Measurements from ENCODE around the gene PCYT1A.
"Not testable (repeated sequence)": the region's sequence is repeated elsewhere in the genome, so short reads cannot be mapped to it uniquely, and the experiment has no call there.

PCYT1A gene

GRCh38 chr3:196216089-196216564 is 71.4 kb downstream of the PCYT1A start, which contains the start of gene SLC51A:
TSS of gene SLC51A (plus strand) at chr3:196216534. CDS start at chr3:196216713, 179 bp downstream.
- H3K9me3 Mint-ChIP-seq, result no peaks in the 10 kb centered on the region
- H3K4me3 Mint-ChIP-seq, result peak within 1 kb of the TSS in 1 of 2 donors; percentile 10
- ATAC-seq (no peak), DNase-seq (no peak)
- H3K4me1 Mint-ChIP-seq, result peaks cover 32% of the 10 kb centered on the region
- no peaks in the 10 kb centered on the region for H3K27me3 Mint-ChIP-seq
- H3K27ac Mint-ChIP-seq, result peak within 1 kb of the TSS in 1 of 2 donors; percentile 90

DNA sequence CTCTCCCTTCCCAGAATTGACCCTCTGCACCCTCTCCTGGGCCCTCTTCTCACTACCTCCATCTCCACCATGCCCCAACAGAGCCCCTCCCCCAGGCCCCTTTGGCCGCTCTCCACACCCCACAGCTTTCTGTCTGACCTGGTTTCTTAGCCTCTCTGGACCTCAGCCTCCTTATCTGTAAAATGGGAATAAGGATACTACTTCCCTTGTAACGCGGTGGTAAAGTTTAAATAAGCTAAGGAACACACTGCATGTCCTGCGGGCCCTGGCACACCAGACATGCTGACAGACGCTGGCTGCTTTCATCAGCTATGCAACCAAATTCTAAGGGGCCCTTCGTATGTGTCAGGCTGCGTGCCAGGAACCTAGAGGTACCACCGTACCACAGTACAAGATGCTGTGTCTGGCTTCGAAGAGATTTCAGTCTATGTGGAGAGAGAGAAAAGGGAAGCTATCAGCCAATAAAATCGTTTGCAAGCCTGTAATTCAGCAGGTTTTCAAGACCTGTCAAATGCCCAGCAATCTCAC is 72.0 kb downstream of the PCYT1A start:
- no peaks in the 10 kb centered on the region for H3K27me3 Mint-ChIP-seq
- DNase-seq (no peak), ATAC-seq (no peak)
- no peaks in the 10 kb centered on the region for H3K9me3 Mint-ChIP-seq
- no peak overlapping the region for H3K4me3 Mint-ChIP-seq
- H3K4me1 Mint-ChIP-seq, result peaks cover 32% of the 10 kb centered on the region
- H3K27ac Mint-ChIP-seq, result no peak overlapping the region

DNA sequence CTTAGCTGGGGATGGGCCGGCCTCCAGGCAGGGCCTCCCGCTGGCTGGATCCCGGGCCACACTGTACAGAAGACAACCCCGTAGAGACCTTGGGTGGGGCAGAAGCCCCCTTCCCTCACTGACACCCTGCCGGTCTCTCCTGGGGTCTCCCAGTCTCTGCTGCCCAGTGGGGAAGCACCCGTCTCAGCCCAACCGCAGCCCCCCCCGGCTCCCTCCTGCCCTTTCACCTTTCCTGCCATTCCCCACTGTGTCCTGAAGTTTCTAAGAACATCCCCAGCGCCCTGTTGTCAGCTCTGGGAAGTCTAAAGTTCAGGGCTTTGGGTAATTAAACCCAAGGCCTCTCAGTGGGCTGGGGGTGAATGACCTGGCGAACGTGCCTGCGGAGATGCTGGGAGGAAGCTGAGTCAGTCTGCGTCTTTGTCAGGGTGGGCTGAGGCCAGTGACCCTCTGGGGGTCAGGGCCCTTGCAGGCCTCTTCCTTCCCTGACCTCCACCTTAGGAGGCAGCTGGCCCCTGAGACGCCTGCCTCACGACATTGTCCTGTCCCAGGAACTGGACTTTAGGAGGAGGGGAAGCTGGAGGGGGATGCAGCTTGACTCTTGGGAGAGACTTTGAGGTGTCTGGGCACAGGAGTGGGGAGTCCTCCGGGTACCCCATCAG is 72.6 kb downstream of the PCYT1A start:
- Mint-ChIP-seq H3K9me3 (no peaks in the 10 kb centered on the region), H3K4me3 (no peak overlapping the region), H3K4me1 (peaks cover 29% of the 10 kb centered on the region), H3K27me3 (no peaks in the 10 kb centered on the region), H3K27ac (no peak overlapping the region)
- DNase-seq (no peak), ATAC-seq (no peak)

DNA sequence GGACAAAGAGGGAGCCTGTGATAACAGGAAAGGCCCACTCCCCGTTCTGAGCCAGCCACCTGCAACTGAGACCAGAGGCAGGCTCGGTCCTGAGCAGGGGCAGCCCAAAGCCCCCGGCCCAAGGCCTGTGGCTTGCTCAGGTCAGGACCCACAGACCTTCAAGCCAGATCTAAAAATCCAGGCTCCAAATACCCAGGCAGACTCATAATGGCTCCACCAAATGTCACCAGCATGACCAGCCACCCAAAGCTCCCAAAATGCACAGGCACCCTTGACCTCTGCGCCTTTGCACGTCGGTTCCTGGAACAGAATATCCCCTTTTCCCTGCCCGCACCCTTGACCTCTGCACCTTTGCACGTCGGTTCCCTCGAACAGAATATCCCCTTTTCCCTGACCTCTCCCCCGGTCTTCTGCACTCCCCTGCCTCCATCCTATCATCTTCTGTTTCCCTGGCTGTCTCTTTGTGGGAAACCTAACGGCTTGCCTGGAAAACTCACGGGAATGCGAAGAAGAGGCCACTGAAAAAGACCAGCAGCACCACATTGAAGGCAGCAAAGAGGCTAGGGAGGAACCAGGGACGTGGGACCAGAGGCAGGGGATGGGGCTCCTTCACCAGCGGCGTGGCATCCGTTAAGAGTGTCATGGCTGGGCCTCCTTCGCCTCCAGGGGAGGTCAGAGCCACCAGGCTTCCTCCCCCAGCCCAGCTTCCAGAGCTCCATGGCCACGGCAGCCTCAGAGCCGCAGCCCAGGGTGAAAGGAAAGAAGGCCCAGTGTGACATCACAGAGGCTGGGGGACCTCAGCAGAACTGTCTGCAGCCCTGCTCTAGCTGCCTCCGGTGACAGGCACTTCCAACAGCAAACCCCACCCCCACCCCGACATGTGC is 76.6 kb downstream of the PCYT1A start, which contains the start of gene ZDHHC19:
Gene ZDHHC19 (minus strand): TSS at position 728 of the 884 bp plus-strand sequence. CDS start 85 bp downstream, at position 643.
- ATAC-seq (no peak), DNase-seq (no peak)
- H3K27me3 Mint-ChIP-seq, result peaks cover 10% of the 10 kb centered on the region
- H3K4me1 Mint-ChIP-seq, result peaks cover 27% of the 10 kb centered on the region
- H3K9me3 Mint-ChIP-seq, result no peaks in the 10 kb centered on the region
- H3K27ac Mint-ChIP-seq, result peak within 1 kb of the TSS in 1 of 2 donors; percentile 65
- H3K4me3 Mint-ChIP-seq, result no peak within 1 kb of the TSS

GRCh38 chr3:196209944-196210672 is 77.4 kb downstream of the PCYT1A start:
- peaks cover 34% of the 10 kb centered on the region for H3K4me1 Mint-ChIP-seq
- not testable (repeated sequence) for DNase-seq, ATAC-seq, H3K27ac Mint-ChIP-seq, H3K4me3 Mint-ChIP-seq, H3K9me3 Mint-ChIP-seq
- peaks cover 10% of the 10 kb centered on the region for H3K27me3 Mint-ChIP-seq

GRCh38 chr3:196208942-196209695 is 78.4 kb downstream of the PCYT1A start:
- peak; percentile 18 for ATAC-seq
- Mint-ChIP-seq H3K27ac (no peak overlapping the region), H3K27me3 (peaks cover 12% of the 10 kb centered on the region), H3K9me3 (no peaks in the 10 kb centered on the region), H3K4me3 (peak overlapping the region; percentile 58 to 78), H3K4me1 (peaks cover 35% of the 10 kb centered on the region)
- DNase-seq, result no peak

GRCh38 chr3:196207833-196208607 is 79.5 kb downstream of the PCYT1A start:
- no peak overlapping the region for H3K27ac Mint-ChIP-seq

GRCh38 chr3:196207159-196207832 is 80.2 kb downstream of the PCYT1A start:
- DNase-seq (no peak), ATAC-seq (peak; percentile 32)
- H3K4me3 Mint-ChIP-seq, result peak overlapping the region; percentile 64 to 80
- peak overlapping the region in 1 of 2 donors; percentile 80 for H3K27ac Mint-ChIP-seq
- H3K9me3 Mint-ChIP-seq, result no peaks in the 10 kb centered on the region
- H3K27me3 Mint-ChIP-seq, result peaks cover 18% of the 10 kb centered on the region
- peaks cover 40% of the 10 kb centered on the region for H3K4me1 Mint-ChIP-seq

More at GRCh38 chr3:196207833-196208607, 79.5 kb downstream of the PCYT1A start:
- Mint-ChIP-seq H3K27me3 (peaks cover 18% of the 10 kb centered on the region), H3K9me3 (no peaks in the 10 kb centered on the region), H3K4me3 (peak overlapping the region; percentile 80 to 82), H3K4me1 (peaks cover 35% of the 10 kb centered on the region)
- DNase-seq (peak in 1 of 2 donors; percentile 35), ATAC-seq (peak; percentile 57)

- H3K4me3 Mint-ChIP-seq, DNase-seq, H3K9me3 Mint-ChIP-seq, ATAC-seq: not testable (repeated sequence)
- H3K27me3 Mint-ChIP-seq, result peaks cover 18% of the 10 kb centered on the region
- peaks cover 41% of the 10 kb centered on the region for H3K4me1 Mint-ChIP-seq
- H3K27ac Mint-ChIP-seq, result peak overlapping the region in 1 of 2 donors; percentile 49
Observed at GRCh38 chr3:196205442-196206205, 81.9 kb downstream of the PCYT1A start.

DNA sequence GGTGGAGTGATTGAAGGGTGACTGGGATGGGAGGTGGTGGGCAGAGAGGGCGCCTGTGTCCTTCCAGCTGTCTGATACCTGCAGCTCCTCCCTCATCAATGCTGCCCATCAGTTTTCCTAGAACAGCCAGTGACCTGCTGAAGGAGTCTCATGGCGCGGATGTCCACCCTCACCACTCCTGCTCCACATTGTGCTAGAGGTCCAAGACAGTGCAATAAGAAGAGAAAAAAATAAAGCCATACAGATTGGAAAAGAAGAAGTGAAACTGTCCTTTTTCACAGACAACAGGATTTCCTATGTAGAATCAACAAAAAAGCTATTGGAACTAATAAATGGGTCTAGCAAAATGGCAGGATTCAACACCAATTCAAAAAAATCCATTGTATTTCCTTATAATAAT is 83.7 kb downstream of the PCYT1A start:
- no peak overlapping the region for H3K4me3 Mint-ChIP-seq

DNA sequence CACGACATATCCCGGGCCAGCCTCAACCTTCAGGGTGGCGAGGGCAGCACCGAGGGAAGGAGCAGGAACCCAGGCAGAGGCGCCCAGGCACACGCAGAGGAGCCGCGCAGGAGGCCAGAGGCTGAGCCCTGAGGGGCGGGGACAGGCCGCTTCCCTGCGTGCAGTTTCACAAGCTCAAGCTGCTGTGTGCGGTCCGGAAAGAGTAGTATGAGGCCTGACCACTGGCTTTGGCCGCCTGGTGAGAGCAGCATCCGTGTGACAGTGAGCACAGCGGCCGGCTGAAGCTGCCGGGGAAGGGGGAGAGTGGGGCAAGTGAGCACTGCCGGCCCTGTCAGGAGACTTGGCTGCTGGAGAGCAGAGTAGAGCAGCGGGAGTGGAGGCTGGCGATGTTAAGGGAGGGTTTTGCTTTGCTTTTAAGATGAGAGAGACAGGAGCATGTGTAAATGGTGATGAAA is 85.0 kb downstream of the PCYT1A start:
- H3K9me3 Mint-ChIP-seq, result no peaks in the 10 kb centered on the region
- H3K4me3 Mint-ChIP-seq, result no peak overlapping the region
- peaks cover 18% of the 10 kb centered on the region for H3K27me3 Mint-ChIP-seq
- peaks cover 29% of the 10 kb centered on the region for H3K4me1 Mint-ChIP-seq
- no peak overlapping the region for H3K27ac Mint-ChIP-seq
- ATAC-seq (no peak), DNase-seq (no peak)

More for the DNA sequence above, 83.7 kb downstream of the PCYT1A start:
- H3K27ac Mint-ChIP-seq, result no peak overlapping the region
- no peaks in the 10 kb centered on the region for H3K9me3 Mint-ChIP-seq
- H3K27me3 Mint-ChIP-seq, result peaks cover 18% of the 10 kb centered on the region
- no peak for ATAC-seq
- DNase-seq, result no peak
- H3K4me1 Mint-ChIP-seq, result peaks cover 36% of the 10 kb centered on the region

- no peak overlapping the region for H3K27ac Mint-ChIP-seq
- DNase-seq, result no peak
Observed at GRCh38 chr3:196198771-196199753, 88.5 kb downstream of the PCYT1A start.

More at GRCh38 chr3:196198771-196199753, 88.5 kb downstream of the PCYT1A start:
- no peak for ATAC-seq
- Mint-ChIP-seq H3K4me3 (no peak overlapping the region), H3K4me1 (peaks cover 36% of the 10 kb centered on the region), H3K9me3 (no peaks in the 10 kb centered on the region), H3K27me3 (peaks cover 6% of the 10 kb centered on the region)

Measured in stimulated activated naive CD8-positive, alpha-beta T cell treated with anti-CD3 and anti-CD28 coated beads, Interleukin-15, amount 100 ng/mL, for 72 hours (primary cell).